Measurements from ENCODE around the gene SLC10A7. TPM values are rescaled to one million over a fixed set of nuclear protein-coding genes. Genes with fewer than 3 reads are reported as not detected.

SLC10A7 gene
- total RNA-seq, 1 donor = 18.2 TPM

- TF ChIP-seq CTCF (IDR thresholded peaks at IDR 0.05; ENCODE audit: insufficient read depth, low read length) = no peak
- peak; percentile 21 for DNase-seq (ENCODE audit: low read depth)
- no peak overlapping the region for H3K4me3 ChIP-seq (ENCODE audit: low read depth, low read length)
These were observed 114.1 kb downstream of the SLC10A7 start for GRCh38 chr4:146407669-146408084.

- H3K4me3 ChIP-seq (ENCODE audit: low read depth, low read length) = no peak overlapping the region
- peak; percentile 0 for DNase-seq (ENCODE audit: low read depth)
- no peak for TF ChIP-seq CTCF (IDR thresholded peaks at IDR 0.05; ENCODE audit: insufficient read depth, low read length)
These were observed 114.5 kb downstream of the SLC10A7 start for GRCh38 chr4:146407257-146407656.

- H3K4me3 ChIP-seq (ENCODE audit: low read depth, low read length) = no peak overlapping the region
- DNase-seq (ENCODE audit: low read depth) = peak; percentile 31
- TF ChIP-seq CTCF (IDR thresholded peaks at IDR 0.05; ENCODE audit: insufficient read depth, low read length) = no peak
These were observed 120.5 kb downstream of the SLC10A7 start for GRCh38 chr4:146401274-146401673.

- no peak overlapping the region for H3K4me3 ChIP-seq (ENCODE audit: low read depth, low read length)
- no peak for TF ChIP-seq CTCF (IDR thresholded peaks at IDR 0.05; ENCODE audit: insufficient read depth, low read length)
- DNase-seq (ENCODE audit: low read depth) = no peak
These were observed 122.8 kb downstream of the SLC10A7 start for GRCh38 chr4:146398896-146399445.

GRCh38 chr4:146398404-146398803 is 123.3 kb downstream of the SLC10A7 start:
- no peak overlapping the region for H3K4me3 ChIP-seq (ENCODE audit: low read depth, low read length)
- peak; percentile 14 for DNase-seq (ENCODE audit: low read depth)
- TF ChIP-seq CTCF (IDR thresholded peaks at IDR 0.05; ENCODE audit: insufficient read depth, low read length) = no peak

- no peak for TF ChIP-seq CTCF (IDR thresholded peaks at IDR 0.05; ENCODE audit: insufficient read depth, low read length)
- no peak for DNase-seq (ENCODE audit: low read depth)
- no peak overlapping the region for H3K4me3 ChIP-seq (ENCODE audit: low read depth, low read length)
These were observed 132.2 kb downstream of the SLC10A7 start for GRCh38 chr4:146389561-146389960.

GRCh38 chr4:146382194-146382593 is 139.5 kb downstream of the SLC10A7 start:
- DNase-seq (ENCODE audit: low read depth) = no peak
- TF ChIP-seq CTCF (IDR thresholded peaks at IDR 0.05; ENCODE audit: insufficient read depth, low read length) = no peak

More at GRCh38 chr4:146382194-146382593, 139.5 kb downstream of the SLC10A7 start:
- H3K4me3 ChIP-seq (ENCODE audit: low read depth, low read length) = no peak overlapping the region
